ENCODE measurements around the gene ARL13B.
A peak's percentile ranks its signal among the peaks of the same experiment; 100 is the strongest.
"Not testable (repeated sequence)": the region's sequence is repeated elsewhere in the genome, so short reads cannot be mapped to it uniquely, and the experiment has no call there.

ARL13B gene

DNA sequence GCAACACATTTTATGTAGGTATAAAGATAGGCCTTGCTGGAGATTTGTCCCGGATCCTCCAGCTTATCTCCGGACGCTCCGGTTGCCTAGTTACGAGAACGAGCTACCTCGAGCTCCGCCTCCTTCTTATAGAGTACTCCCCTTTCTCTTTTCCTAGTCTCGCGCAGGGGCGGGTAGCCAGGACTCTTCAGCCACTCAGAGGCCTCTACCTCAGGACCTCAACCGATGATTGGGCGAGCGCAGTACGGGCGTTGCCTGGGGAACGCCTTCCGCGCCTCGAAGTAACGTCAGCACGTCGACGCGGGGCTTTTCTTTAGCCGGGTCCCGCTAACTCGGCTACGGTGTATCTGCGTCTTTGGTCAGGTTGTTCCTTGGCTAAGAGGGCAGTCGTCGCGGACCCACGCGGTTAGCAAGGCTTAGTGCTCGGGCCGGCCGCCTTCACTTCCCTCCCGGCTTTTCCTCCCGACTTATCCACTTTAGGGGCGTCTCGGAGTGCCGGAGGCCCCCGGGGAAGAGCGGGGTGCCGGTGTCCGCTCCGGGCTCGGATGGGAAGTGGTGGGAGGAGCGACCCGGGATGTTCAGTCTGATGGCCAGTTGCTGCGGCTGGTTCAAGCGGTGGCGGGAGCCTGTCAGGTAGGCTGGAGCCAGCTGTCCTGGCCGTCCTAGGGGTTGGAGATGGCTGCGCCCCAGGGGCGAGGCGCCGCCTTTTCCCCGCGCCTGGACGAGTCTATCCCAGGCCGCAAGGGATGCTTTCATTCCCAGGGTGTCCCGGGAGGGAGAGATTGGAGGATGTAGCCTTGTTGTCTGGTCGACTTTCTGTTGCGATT lies at the start of gene ARL13B:
Gene ARL13B (plus strand): TSS at position 306 of the 827 bp plus-strand sequence. CDS start 269 bp downstream, at position 575.
- peak; percentile 98 for DNase-seq

DNA sequence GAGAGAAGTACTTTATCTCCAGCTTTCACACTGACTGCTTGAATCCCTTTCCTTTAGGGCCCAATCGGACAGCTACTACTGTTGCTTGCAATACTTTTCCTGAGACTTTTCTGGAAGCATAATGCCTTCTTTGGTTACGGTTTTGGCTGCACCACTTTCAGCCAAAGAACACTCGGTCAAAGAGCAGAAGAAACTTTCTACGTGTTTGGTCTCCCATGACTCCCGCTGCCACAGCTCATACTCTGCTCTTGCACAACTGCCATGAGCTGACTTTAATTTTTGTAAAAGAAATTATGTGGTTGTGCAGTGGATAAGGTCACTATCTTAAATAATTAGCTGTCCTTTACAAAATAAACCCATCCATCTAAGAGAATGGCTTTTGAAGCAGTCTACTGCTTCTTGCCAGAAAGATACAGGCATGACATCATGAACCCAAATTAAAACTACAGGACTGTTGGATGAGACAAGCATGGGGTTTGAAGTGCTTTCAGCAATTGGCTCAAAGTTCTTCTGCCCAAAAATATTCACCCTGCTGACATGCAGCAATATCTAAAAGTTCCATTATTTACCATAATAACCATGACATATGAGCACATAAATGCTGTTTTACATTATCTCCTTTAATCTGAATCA lies 48.2 kb upstream of the ARL13B start:
- no peak for DNase-seq

DNA sequence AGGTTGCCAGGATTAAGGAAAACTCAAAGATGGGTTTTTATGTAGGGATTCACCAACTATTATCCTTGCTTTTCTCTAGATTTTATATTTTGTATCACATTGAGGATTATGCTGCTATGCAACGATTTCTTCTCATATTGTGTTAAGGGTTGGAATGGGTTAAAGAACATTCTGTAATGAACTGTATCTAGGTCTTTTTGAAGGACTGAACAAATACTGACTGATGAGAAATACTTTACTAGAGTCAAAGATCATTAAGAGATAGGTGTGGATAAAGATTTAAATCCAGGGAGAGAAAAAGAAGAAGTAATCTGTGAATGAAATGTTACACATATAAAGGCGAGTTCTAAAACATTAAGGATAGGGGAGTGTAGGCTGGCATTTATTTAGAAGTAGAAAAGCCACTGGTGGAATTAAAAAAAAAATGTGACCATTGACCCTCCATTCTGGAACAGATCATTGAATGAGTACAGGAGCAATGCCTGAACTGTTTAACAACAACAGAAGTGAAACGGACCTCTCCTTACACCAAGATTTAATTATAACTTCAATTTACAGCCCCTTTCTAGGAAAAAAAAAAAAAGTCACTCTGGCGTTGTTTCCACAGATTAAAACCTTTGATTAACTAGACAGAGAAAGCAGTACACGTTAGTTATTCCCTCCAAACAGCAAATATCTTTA lies 45.4 kb upstream of the ARL13B start:
- DNase-seq, result no peak

DNA sequence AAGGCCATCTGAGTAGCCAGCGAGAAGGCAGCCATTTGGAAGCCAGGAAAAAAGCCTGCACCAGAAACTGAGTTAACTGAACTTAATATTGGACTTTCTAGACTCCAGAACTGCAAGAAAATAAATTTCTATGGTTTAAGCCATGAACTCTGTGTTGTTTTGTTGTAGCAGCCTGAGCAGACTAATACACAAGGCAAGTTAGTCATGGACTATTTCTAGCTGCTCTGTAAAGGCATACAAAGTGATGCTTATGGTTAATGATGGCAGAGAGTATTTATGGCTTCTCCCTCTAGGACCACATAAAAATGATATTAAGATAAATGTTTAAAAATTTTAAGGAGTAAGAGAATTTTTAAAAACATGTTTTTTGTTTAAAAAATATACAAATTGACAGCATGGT lies 43.4 kb upstream of the ARL13B start:
- no peak for DNase-seq

DNA sequence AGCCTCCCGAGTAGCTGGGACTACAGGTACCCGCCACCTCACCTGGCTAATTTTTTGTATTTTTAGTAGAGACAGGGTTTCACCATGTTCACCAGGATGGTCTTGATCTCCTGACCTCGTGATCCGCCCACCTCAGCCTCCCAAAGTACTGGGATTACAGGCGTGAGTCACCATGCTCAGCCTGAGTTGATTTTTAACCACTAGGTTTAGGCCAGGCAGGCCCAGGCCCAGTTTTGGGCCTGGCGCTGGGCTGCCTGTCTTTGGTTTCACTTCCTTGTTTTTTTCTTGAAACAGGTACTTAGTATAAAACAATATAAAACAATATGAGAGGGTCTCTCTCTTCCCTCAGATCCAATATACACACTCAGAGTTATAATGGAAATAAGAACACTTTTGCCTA lies 42.5 kb upstream of the ARL13B start:
- DNase-seq, result not testable (repeated sequence)

DNA sequence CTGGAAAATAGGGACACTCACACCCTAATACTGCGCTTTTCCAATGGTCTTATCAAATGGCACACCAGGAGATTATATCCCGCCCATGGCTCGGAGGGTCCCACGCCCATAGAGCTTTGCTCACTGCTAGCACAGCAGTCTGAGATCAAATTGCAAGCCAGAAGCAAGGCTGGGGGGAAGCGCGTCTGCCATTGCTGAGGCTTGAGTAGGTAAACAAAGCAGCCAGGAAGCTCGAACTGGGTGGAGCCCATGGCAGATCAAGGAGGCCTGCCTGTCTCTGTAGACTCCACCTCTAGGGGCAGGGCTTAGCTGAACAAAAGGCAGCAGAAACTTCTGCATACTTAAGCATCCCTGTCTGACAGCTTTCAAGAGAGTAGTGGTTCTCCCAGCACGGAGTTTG lies 30.0 kb upstream of the ARL13B start:
- not testable (repeated sequence) for DNase-seq

DNA sequence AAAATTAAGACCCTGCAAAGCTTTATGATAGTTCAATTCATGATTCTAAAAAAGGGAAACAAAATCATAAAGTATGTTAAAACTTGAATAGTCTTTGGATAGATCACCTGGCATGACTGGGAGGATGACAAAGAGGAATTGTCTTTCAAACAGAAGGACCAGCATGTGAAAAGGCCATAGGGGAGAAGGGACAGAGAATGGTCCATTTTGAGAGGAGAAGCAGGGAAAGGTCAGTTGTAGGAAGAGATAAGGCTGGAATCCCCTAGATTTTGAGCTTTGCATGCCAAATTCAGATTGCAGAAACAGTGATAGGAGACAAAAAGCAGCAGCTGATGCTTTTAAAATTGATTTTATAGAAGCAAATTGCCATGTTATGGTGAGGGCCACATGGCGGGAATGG lies 18.9 kb upstream of the ARL13B start:
- no peak for DNase-seq

DNA sequence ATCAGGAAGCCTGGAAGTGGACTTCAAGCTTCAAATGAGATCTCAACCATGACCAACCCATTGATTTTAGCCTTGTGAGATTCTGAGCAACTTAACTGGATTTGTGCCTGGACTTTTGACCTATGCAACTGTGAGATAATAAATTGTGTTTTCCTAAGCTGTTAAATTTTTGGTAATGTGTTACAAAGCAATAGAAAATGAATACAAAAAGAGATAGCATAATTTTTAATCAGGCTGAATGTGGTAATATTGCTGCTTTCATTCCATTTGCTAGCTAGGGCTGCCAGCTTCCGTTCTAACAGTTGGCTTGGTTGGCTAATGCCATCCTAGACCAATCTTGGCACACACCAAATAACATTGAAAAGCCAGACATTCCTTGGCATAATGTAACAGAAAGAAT lies 18.5 kb upstream of the ARL13B start:
- no peak for DNase-seq

DNA sequence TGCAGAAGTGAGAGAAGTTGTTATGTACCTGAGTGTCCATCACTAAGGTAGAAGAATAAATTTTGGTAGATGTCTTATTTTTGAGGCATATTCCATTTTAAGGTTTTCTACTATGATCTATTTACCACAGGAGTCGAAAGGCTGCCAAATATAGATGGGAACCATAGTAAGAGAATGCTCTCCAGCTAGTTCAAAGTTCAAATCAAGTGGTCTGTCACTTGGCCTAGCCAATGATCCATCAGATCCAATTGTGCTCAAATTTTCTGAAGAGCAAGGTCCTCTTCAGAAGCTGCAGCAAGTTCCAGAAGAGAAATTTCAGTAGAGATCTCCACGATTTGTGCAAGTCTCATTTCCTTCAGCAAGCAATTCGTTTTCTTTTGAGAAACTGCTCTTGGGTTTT lies 17.2 kb upstream of the ARL13B start:
- no peak for DNase-seq

DNA sequence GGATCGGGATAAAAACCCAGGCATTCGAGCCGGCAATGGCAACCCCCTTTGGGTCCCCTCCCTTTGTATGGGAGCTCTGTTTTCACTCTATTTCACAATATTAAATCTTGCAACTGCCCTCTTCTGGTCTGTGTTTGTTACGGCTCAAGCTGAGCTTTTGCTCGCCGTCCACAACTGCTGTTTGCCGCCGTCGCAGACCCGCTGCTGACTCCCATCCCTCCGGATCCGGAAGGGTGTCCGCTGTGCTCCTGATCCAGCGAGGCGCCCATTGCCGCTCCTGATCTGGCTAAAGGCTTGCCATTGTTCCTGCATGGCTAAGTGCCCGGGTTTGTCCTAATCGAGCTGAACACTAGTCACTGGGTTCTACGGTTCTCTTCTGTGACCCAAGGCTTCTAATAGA lies 14.8 kb upstream of the ARL13B start:
- DNase-seq, result not testable (repeated sequence)

DNA sequence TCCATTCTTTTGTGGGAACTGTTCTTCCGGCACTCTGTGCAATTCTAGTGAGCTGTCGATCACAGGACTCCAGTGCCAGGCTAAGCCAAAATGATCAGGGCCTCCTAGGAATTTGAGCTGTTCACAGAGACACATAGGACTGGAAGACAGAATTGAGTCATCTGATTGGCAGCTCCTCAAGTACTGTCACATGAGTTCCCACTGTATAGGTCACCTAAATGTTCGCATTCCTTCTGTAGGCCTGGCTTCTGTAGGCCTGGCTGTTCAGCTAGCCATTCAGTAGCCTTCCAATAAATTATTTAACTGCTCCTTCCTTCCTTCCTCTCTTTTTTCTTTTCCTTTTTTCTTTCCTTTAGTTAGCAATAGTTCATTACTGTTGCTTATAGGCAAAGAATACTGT lies 10.5 kb upstream of the ARL13B start:
- no peak for DNase-seq

DNA sequence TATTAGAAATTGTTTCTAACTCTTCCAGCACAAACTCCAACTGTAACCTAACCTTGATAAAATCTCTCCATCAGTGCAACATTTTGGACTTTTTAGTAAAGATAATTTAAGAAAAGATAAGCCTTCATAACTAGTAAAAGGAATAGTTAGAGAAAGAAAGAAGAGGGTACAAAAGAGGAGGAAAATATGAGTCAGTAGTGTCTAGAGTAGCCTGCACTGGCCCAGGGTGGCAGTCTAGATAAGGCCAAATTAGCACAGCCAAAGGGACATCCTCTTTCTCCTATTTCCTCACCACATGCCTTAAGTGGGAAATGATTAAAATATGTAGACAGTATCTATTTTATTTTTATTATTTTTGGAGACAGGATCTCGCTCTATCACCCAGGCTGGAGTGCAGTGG lies 10.0 kb upstream of the ARL13B start:
- no peak for DNase-seq

DNA sequence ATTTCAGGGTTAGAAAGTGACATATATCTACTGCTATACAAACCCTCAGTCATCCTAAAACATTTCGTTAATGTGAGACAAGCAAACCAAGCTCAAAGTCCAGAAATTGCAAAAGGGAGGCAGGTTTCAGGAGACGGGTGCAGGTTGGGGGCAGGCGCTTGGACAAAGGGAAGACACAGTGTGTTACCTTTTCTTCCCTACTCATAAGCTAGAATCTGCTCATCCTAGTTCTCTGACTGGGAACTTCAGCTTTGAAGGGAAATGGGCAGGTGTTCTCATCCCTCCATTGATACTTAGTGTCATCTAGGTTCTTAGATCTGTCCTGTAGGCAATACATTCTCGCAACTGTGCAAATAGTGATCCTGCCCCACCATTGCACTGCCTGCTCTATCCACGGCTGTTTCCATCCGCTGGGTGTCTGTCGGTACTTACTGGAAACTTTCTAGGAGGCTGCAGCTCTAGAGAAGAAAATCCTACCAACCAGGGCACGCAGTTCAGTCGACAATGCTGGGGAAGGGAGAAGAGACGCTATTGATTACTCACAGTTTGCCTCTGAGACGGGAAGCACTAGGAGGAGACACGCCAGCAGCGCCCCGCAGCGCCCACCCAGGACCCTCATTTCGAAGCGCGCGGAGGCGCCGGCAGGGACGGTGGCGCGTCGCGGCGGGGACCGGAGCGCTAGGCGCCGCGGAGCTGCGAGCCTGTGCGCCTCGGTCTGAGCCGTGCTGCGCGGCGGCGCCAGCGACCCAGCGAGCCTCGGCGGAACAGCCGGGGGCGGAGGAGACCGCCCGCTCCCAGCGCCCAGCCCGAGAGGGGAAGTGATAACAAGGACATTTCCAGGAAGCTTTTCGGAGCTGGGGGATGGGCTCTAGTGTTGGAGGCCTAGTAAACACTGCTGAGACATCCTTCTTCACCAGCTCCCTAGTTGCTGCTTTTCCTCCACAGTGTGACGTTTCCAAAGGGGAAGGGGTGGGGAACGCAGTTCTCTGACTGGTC lies 6.5 kb upstream of the ARL13B start, which contains the start of gene PROS1:
Gene PROS1 (minus strand): TSS at position 766 of the 996 bp plus-strand sequence. CDS start 147 bp downstream, at position 619.
- DNase-seq, result peak; percentile 90

DNA sequence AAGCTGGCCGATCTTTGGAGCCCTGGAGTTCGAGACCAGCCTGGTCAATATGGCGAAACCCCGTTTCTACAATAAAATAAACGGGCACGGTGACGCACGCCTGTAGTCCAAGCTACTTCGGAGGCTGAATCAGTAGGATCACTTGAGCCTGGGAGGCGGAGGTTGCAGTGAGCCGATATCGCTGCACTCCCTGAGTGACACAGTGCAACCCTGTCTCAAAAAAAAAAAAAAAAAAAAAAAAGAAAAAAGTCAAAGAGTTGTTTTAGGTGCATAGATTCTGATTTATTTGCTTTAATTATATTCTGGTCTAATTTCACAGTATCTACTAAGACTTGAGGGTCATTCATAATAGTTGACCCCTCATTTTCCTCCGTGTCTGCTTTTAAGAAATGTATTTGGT lies 1.7 kb downstream of the ARL13B start:
- no peak for DNase-seq

DNA sequence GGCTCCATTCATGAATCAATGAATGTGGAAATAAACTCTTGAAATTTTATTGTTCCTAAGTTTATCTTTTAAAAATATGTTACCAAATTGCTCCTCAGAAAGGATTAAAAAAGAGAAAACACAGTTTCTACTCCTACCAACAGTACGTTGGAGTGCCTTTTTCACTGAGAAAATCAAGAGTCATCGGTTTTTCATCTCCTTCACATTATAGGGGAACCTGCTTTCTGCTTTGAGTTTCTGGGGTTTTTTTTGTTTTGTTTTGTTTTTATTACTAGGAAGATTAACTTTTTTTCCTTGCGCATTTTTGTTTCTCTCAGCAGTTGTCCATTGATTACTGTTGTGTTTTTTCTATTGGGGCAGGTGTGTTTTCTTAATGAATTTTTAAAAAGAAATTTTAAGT lies 3.5 kb downstream of the ARL13B start:
- DNase-seq, result no peak

DNA sequence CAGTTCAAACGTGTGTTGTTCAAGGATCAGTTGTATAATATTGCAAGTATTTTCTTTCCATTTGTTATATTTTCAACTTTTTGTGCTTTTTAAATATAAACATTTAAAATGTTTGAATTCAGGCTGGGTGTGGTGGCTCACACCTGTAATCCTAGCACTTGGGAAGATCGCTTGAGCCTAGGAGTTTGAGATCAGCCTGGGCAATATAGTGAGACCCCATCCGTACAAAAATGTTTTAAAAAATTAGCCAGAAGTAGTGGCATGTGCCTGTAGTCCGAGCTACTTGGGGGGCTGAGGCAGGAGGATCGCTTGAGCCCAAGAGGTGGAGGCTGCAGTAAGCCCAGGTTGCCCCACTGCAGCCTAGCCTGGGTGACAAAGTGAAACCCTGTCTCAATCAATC lies 4.7 kb downstream of the ARL13B start:
- no peak for DNase-seq

DNA sequence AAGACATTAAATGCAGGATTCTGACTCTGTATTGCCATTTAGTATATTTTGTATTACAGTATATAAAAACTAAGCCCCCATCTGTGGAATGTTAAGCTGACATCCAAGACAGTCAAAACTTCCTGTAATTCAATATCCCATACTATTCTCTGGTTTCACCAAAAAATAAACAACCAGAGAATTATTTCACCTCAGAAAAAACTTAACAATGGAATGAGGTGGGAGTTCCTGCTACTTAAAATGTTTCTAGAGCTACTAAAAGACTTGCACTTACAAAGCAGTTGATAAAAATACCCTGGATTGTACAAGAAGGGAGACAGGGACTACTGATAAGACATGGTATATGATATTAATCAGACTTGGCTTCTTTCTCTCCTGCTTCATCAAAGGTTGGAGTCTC lies 8.3 kb downstream of the ARL13B start:
- no peak for DNase-seq

DNA sequence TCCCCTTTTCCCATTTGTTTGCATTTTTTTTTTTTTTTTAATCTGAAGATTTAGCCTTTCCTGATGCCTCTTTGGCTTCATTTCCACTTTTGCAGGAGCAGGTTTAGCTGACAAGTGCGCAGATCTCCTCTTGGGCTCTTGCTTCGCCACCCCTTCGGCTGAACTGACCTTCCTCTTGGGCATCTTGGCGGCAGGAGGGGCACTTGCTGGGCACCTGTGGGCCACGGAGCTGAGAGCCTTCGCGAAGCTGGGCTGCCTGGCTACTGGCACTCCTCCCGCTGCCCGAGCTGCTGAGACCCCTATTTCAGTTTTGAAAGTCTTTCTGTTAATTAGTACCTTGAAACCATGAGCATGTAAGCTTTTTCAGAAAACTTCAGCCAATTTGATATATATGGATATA lies 8.8 kb downstream of the ARL13B start:
- DNase-seq, result no peak

DNA sequence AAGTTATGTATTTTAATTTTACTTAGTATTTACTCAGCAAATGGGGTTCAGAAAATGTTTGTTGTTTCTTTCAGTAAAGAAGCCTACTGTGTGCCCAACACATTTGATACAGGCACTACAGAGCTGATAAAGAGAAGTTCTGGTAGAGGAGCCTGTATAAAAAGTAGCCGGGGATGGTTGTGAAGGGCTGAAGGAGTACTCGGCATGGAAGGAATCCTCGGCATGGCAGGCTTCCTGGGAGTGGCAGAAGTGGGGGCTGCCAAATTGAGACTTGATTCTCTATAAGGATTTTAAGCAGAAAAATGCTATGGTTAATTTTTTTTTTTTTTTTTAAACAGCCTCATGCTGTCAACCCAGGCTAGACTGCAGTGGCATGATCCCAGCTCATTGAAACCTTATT lies 9.3 kb downstream of the ARL13B start:
- no peak for DNase-seq

DNA sequence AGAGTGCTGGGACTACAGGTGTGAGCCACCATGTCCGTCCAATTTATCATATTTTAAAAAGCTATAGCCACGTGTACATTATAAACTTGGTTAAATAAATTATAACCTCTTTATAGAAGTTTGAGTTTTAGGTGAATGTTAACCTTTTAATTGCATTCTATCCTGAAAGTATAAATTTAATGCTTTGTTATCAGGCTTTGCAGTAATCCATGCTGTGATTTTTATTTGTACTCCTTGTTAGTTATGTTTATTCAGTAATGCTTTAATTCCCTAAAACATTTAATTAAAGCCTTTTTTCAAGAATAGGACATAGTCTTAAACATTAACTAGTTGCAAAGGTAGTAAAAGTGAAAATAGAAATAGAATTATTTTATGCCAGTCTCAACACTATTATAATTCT lies 11.7 kb downstream of the ARL13B start:
- no peak for DNase-seq

DNA sequence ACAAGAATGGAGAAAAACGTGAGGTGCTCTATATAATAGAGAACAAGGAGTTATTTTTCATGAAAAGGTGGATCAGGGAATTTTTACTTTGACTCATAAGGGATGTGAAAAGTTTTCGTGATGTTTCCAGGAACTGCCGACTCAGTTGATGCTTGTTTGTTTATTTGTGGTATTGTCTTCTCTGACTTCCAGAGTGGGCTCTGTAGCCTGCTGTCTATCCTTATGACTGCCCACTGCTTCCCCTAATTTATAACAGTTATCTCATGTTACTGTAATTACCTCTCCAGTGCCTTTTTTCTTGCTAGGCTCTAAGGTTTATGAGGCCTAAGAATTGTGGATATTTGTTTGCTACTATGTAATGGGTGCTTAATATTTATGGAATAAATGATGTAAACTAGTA lies 12.3 kb downstream of the ARL13B start:
- DNase-seq, result no peak

DNA sequence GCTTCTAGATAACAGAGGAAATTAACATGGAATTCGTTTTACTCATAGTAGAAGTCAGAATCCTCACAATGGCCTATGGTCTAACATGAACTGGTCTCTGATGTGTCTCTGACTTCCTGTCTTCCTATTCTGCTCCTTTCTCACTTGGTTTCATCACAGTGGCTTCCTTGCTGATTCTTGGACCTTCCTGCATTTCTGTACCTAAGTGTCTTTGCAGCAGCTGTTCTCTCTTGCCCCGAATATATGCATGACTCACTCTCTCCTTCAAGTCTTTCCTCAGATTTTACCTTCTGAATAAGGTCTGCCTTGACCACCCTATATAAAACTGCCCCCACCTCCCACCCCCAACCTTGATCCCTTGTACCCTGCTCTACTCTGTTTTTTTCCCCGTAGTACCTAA lies 14.1 kb downstream of the ARL13B start:
- no peak for DNase-seq

DNA sequence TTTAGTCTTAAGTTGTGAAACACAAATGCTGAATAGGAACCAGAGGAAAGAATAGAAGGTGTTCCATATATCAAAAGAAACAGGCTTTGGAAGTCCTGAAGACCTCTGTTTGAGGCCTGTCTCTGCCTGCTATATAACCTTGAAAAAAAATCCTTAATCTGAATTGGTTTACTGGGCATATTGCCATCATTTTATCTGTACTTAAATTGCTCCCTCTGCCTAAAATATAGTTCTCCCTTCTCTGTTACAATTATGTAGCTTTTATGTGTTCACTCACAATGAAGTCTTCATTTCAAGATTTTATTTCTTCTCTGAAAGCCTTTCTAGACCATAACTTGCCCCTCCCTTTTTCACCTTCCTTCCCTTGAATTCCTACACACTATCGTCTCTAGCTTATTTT lies 21.2 kb downstream of the ARL13B start:
- DNase-seq, result no peak

Data from suppressor macrophage treated with lipopolysaccharide for 4 hours (primary cell).